A673 (cell line): ENCODE results near the gene TMOD2. TPM values are rescaled to one million over a fixed set of nuclear protein-coding genes. Genes with fewer than 3 reads are reported as not detected.

ENCODE experiments used
- BruUV-seq: library from RNA; stranded (reverse); fragments of 400-500 nt; replicated peaks from 2 replicates; lab custom pipeline; 2021; lab: Mats Ljungman, UMichigan
- CTCF ChIA-PET: fragments of 300-600 bp; sonication (Branson Sonifier 250); formaldehyde crosslinking; loops from one replicate; lab custom pipeline; 2022; ENCODE audit warnings: antibody characterized with exemption; lab: Charles Lee
- POLR2A ChIA-PET: fragments of 300-600 bp; sonication (Branson Sonifier 250); formaldehyde crosslinking; loops from one replicate; lab custom pipeline; 2022; ENCODE audit warnings: antibody characterized with exemption; ENCODE audit not compliant: low non-redundant PET; lab: Charles Lee
- DNase-seq: peaks from one replicate; pipeline ENCODE4 v3.0.0-alpha.2; 2015; ENCODE audit warnings: low spot score
- H3K27ac ChIP-seq: fragments of 200-600 bp; sonication (generic); 2 replicates; pipeline ENCODE4 v1.5.1; 2016; ENCODE audit warnings: mixed run types, low read depth, mild to moderate bottlenecking, mixed read lengths, antibody characterized with exemption, low read length; ENCODE audit not compliant: poor library complexity, severe bottlenecking
- H3K27me3 ChIP-seq: fragments of 200-600 bp; sonication (generic); replicated peaks from 2 replicates; pipeline ENCODE4 v1.6.1; 2017; ENCODE audit warnings: mixed run types, low read depth, mild to moderate bottlenecking, mixed read lengths, antibody characterized with exemption, low read length; ENCODE audit not compliant: insufficient read depth, poor library complexity
- H3K36me3 ChIP-seq: fragments of 200-600 bp; sonication (generic); 2 replicates; pipeline ENCODE4 v1.6.1; 2016; ENCODE audit warnings: mixed run types, mild to moderate bottlenecking, mixed read lengths, antibody characterized with exemption, low read length; ENCODE audit not compliant: insufficient read depth, poor library complexity, severe bottlenecking
- H3K4me1 ChIP-seq: fragments of 200-600 bp; sonication (generic); 2 replicates; pipeline ENCODE4 v1.6.1; 2017; ENCODE audit warnings: mixed run types, mild to moderate bottlenecking, mixed read lengths, antibody characterized with exemption, low read length; ENCODE audit not compliant: insufficient read depth, poor library complexity, severe bottlenecking
- H3K4me3 ChIP-seq: fragments of 200-600 bp; sonication (generic); 2 replicates; pipeline ENCODE4 v1.5.1; 2016; ENCODE audit warnings: low read depth, mixed run types, mild to moderate bottlenecking, mixed read lengths, low read length; ENCODE audit not compliant: poor library complexity, severe bottlenecking
- H3K9me3 ChIP-seq: fragments of 200-600 bp; sonication (generic); 2 replicates; pipeline ENCODE4 v1.6.1; 2016; ENCODE audit warnings: mixed run types, low read depth, mild to moderate bottlenecking, mixed read lengths, antibody characterized with exemption, low read length; ENCODE audit not compliant: poor library complexity, severe bottlenecking
- EZH2 ChIP-seq: fragments of 200-600 bp; sonication (generic); IDR thresholded peaks from 2 replicates; pipeline ENCODE4 v1.6.1; 2017; ENCODE audit warnings: borderline replicate concordance, low read depth, mild to moderate bottlenecking, mixed read lengths, antibody characterized with exemption, low read length; ENCODE audit not compliant: poor library complexity, severe bottlenecking
- intact Hi-C: fragments of 100-400 bp; cut with micrococcal nuclease; formaldehyde crosslinking; loops from one replicate; pipeline ENCODE4 v1.10.0; 2022; ENCODE audit not compliant: unreplicated experiment
- total RNA-seq: library from RNA; stranded (reverse); gene quantifications from 2 replicates; pipeline ENCODE4 v1.2.3, GENCODE V29; 2021
- TF ChIP-seq, protein P1 (sequence below): fragments of 300-800, 200-600 bp; sonication (generic); conservative IDR thresholded peaks from 2 replicates; pipeline ENCODE4 v1.5.1; 2017; ENCODE audit warnings: low read depth, mild to moderate bottlenecking, antibody characterized with exemption, low read length, moderate library complexity, mixed read lengths

Gene TMOD2
- total RNA-seq, 1 experiment from 2014 or later, result 0.67 TPM

DNA sequence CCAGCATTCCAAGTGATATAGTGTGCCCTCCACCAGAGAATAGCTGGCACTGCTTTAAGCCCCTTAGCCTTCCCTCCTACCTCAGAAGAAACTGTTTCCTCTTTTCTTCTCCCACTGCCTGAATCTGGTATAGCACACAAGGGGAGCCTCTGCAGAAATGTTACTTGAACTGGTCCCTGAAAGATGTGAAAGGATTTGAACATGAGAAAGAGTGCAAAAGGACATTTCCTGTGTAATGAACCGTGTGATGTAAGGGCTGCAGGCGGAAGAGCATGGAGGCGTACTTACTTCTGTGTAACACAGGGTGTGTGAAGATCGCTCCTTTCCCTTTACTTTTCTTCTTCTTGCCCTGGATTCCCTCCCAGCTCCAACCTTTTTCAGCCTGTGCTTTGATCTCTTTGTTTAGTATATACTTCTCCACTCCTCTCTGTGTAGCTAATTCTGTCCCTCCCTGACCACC is 86.4 kb downstream of the TMOD2 start:
- Histone ChIP-seq H3K9me3 (no peaks in the 10 kb centered on the region), H3K4me3 (peak overlapping the region; percentile 10), H3K27me3 (no peaks in the 10 kb centered on the region), H3K4me1 (peaks cover 70% of the 10 kb centered on the region), H3K36me3 (no peaks in the 10 kb centered on the region), H3K27ac (peak overlapping the region; percentile 38)
- no TSS peak for BruUV-seq
- ChIA-PET POLR2A (no interaction called here), CTCF (no interaction called here)
- DNase-seq, result peak; percentile 54
- intact Hi-C loops, result no loop called here
- TF ChIP-seq, protein P1, sequence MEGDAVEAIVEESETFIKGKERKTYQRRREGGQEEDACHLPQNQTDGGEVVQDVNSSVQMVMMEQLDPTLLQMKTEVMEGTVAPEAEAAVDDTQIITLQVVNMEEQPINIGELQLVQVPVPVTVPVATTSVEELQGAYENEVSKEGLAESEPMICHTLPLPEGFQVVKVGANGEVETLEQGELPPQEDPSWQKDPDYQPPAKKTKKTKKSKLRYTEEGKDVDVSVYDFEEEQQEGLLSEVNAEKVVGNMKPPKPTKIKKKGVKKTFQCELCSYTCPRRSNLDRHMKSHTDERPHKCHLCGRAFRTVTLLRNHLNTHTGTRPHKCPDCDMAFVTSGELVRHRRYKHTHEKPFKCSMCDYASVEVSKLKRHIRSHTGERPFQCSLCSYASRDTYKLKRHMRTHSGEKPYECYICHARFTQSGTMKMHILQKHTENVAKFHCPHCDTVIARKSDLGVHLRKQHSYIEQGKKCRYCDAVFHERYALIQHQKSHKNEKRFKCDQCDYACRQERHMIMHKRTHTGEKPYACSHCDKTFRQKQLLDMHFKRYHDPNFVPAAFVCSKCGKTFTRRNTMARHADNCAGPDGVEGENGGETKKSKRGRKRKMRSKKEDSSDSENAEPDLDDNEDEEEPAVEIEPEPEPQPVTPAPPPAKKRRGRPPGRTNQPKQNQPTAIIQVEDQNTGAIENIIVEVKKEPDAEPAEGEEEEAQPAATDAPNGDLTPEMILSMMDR, result no peak
- no peak for TF ChIP-seq EZH2

DNA sequence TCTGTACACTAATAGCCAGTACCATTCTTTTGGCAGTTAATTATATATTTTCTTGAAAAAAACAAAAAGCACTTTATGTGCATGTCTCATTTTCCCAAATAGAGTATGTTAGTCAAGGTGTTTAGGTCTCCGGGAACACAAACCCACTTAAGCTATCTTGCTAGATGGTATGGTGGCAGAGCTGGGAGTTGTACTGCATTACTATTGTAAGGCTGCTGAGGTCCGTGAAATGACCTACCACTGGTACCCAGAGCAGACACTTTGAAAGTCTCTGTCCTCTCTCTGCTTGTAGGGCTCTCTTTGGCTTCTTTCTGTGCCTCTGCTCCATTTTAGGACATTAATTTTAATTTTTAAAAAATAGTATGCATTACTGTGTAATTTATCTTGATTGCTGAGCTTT is 86.9 kb downstream of the TMOD2 start:
- TF ChIP-seq, protein P1, result no peak
- TF ChIP-seq EZH2, result no peak
- H3K27ac ChIP-seq, result peak overlapping the region; percentile 38

DNA sequence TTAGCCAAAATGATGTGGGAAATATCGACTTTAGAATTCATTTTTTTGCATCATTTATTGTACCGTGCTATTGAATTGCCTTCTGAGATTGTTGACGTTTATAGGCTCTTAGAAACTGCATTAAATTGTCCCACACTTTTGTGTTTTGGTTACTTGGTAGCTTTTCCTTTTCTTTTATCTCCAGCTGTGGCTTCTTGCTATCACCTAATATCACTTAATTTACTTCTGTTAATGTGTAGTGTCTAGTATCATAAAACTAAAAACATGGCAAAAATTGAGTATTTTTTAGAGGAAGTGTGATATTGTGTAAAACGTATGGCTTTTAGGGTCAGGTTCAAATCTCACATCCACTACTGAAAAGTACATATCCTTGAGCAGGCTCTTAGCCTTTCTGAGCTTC is 89.3 kb downstream of the TMOD2 start:
- Histone ChIP-seq H3K4me1 (peaks cover 86% of the 10 kb centered on the region), H3K9me3 (no peaks in the 10 kb centered on the region), H3K4me3 (no peak overlapping the region), H3K27ac (no peak overlapping the region), H3K27me3 (no peaks in the 10 kb centered on the region), H3K36me3 (no peaks in the 10 kb centered on the region)
- ChIA-PET CTCF (no interaction called here), POLR2A (no interaction called here)
- no peak for DNase-seq
- TF ChIP-seq, protein P1, result no peak
- TF ChIP-seq EZH2, result no peak
- BruUV-seq, result no TSS peak
- intact Hi-C loops, result no loop called here

More for the DNA sequence above, 86.9 kb downstream of the TMOD2 start:
- Histone ChIP-seq H3K4me3 (peak overlapping the region; percentile 10), H3K36me3 (no peaks in the 10 kb centered on the region), H3K9me3 (no peaks in the 10 kb centered on the region), H3K27me3 (no peaks in the 10 kb centered on the region), H3K4me1 (peaks cover 72% of the 10 kb centered on the region)
- DNase-seq, result no peak
- intact Hi-C loops, result no loop called here
- no TSS peak for BruUV-seq
- ChIA-PET CTCF (no interaction called here), POLR2A (no interaction called here)
